Stimulated activated CD8-positive, alpha-beta memory T cell treated with anti-CD3 and anti-CD28 coated beads, Interleukin-12 subunit alpha, Interleukin-12 subunit beta, amount 100 ng/mL, for 4 hours (primary cell): ENCODE results near the gene CECR2.

Experiments used
- DNase-seq: peaks from one replicate; pipeline ENCODE4 v3.0.0-alpha.2; 2020; ENCODE audit warnings: low read depth

The CECR2 gene

GRCh38 chr22:17369439-17370025 is at the start of gene CECR2:
TSS of gene CECR2 (plus strand) at chr22:17369460. CDS start at chr22:17369784, 324 bp downstream.
- DNase-seq = peak; percentile 0

GRCh38 chr22:17319546-17319945 is 49.7 kb upstream of the CECR2 start:
- no peak for DNase-seq

- no peak for DNase-seq
Observed at GRCh38 chr22:17322511-17322910, 46.7 kb upstream of the CECR2 start.

GRCh38 chr22:17331690-17332089 is 37.6 kb upstream of the CECR2 start:
- no peak for DNase-seq

- DNase-seq = no peak
Observed at GRCh38 chr22:17332109-17332800, 37.0 kb upstream of the CECR2 start.

GRCh38 chr22:17334059-17334458 is 35.2 kb upstream of the CECR2 start:
- no peak for DNase-seq

- DNase-seq = no peak
Observed at GRCh38 chr22:17334983-17335382, 34.3 kb upstream of the CECR2 start.

GRCh38 chr22:17336061-17336460 is 33.2 kb upstream of the CECR2 start:
- DNase-seq = no peak

GRCh38 chr22:17337639-17338038 is 31.6 kb upstream of the CECR2 start:
- DNase-seq = no peak

GRCh38 chr22:17339095-17339693 is 30.1 kb upstream of the CECR2 start:
- DNase-seq = no peak

- no peak for DNase-seq
Observed at GRCh38 chr22:17342361-17342760, 26.9 kb upstream of the CECR2 start.

- DNase-seq = no peak
Observed at GRCh38 chr22:17343766-17344165, 25.5 kb upstream of the CECR2 start.

- DNase-seq = no peak
Observed at GRCh38 chr22:17346578-17346977, 22.7 kb upstream of the CECR2 start.

GRCh38 chr22:17347724-17348123 is 21.5 kb upstream of the CECR2 start:
- no peak for DNase-seq

- DNase-seq = no peak
Observed at GRCh38 chr22:17348464-17349103, 20.7 kb upstream of the CECR2 start.

- no peak for DNase-seq
Observed at GRCh38 chr22:17349172-17349571, 20.1 kb upstream of the CECR2 start.

GRCh38 chr22:17350292-17350691 is 19.0 kb upstream of the CECR2 start:
- no peak for DNase-seq

- DNase-seq = no peak
Observed at GRCh38 chr22:17352798-17353197, 16.5 kb upstream of the CECR2 start.

- DNase-seq = no peak
Observed at GRCh38 chr22:17357688-17358087, 11.6 kb upstream of the CECR2 start.

GRCh38 chr22:17358415-17358814 is 10.8 kb upstream of the CECR2 start:
- DNase-seq = no peak

- DNase-seq = no peak
Observed at GRCh38 chr22:17359501-17359900, 9.8 kb upstream of the CECR2 start.

GRCh38 chr22:17366329-17366728 is 2.9 kb upstream of the CECR2 start:
- no peak for DNase-seq

- DNase-seq = no peak
Observed at GRCh38 chr22:17366830-17367229, 2.4 kb upstream of the CECR2 start.
